ENCODE results near the gene BAZ2B.

BAZ2B gene

GRCh38 chr2:159286709-159287441 is 329.5 kb downstream of the BAZ2B start:
- no peaks in the 10 kb centered on the region for H3K27me3 ChIP-seq (ENCODE audit: control insufficient read depth in 5 of 5, insufficient read depth in 4 of 5, low read length in 5 of 5)
- no peaks in the 10 kb centered on the region for H3K9me3 ChIP-seq (ENCODE audit: control insufficient read depth in 5 of 5, low read length in 5 of 5)
- H3K4me1 ChIP-seq (ENCODE audit: control insufficient read depth in 5 of 5, insufficient read depth in 5 of 5, low read length in 5 of 5): peaks cover 5 to 27% (median 26%) of the 10 kb centered on the region in 5 donors
- peak overlapping the region; percentile 88 for H3K27ac ChIP-seq (ENCODE audit: low read depth, low read length)
- H3K9ac ChIP-seq (ENCODE audit: low read length in 5 of 5): peak overlapping the region; percentile 73 to 93 (median 83)
- peaks cover 0 to 5% (median 2%) of the 10 kb centered on the region in 5 donors for H3K36me3 ChIP-seq (ENCODE audit: control insufficient read depth in 5 of 5, insufficient read depth in 5 of 5, low read length in 5 of 5)
- H3K4me3 ChIP-seq (ENCODE audit: low read depth in 1 of 5, low read length in 5 of 5): peak overlapping the region; percentile 73 to 94 (median 91)

GRCh38 chr2:159285929-159286708 is 330.2 kb downstream of the BAZ2B start, which contains the start of gene WDSUB1:
Gene WDSUB1 (minus strand): TSS chr2:159286703. CDS start chr2:159283069, 3,634 bp downstream.
- H3K4me1 ChIP-seq (ENCODE audit: control insufficient read depth in 5 of 5, insufficient read depth in 5 of 5, low read length in 5 of 5): peaks cover 5 to 27% (median 26%) of the 10 kb centered on the region in 5 donors
- H3K27ac ChIP-seq (ENCODE audit: low read depth, low read length): peak within 1 kb of the TSS; percentile 88
- H3K27me3 ChIP-seq (ENCODE audit: control insufficient read depth in 5 of 5, insufficient read depth in 4 of 5, low read length in 5 of 5): no peaks in the 10 kb centered on the region
- H3K9me3 ChIP-seq (ENCODE audit: control insufficient read depth in 5 of 5, low read length in 5 of 5): no peaks in the 10 kb centered on the region
- H3K36me3 ChIP-seq (ENCODE audit: control insufficient read depth in 5 of 5, insufficient read depth in 5 of 5, low read length in 5 of 5): peaks cover 2 to 10% (median 5%) of the 10 kb centered on the region in 5 donors
- peak within 1 kb of the TSS; percentile 73 to 94 (median 91) for H3K4me3 ChIP-seq (ENCODE audit: low read depth in 1 of 5, low read length in 5 of 5)
- H3K9ac ChIP-seq (ENCODE audit: low read length in 5 of 5): peak within 1 kb of the TSS; percentile 76 to 93 (median 83)

GRCh38 chr2:159285433-159285832 is 330.9 kb downstream of the BAZ2B start:
- H3K4me1 ChIP-seq (ENCODE audit: control insufficient read depth in 5 of 5, insufficient read depth in 5 of 5, low read length in 5 of 5): peaks cover 5 to 22% (median 20%) of the 10 kb centered on the region in 5 donors
- no peaks in the 10 kb centered on the region for H3K9me3 ChIP-seq (ENCODE audit: control insufficient read depth in 5 of 5, low read length in 5 of 5)
- peaks cover 3 to 13% (median 8%) of the 10 kb centered on the region in 5 donors for H3K36me3 ChIP-seq (ENCODE audit: control insufficient read depth in 5 of 5, insufficient read depth in 5 of 5, low read length in 5 of 5)
- peak overlapping the region in 4 of 5 donors; percentile 76 to 93 (median 85) for H3K9ac ChIP-seq (ENCODE audit: low read length in 5 of 5)
- peak overlapping the region; percentile 73 to 91 (median 80) for H3K4me3 ChIP-seq (ENCODE audit: low read depth in 1 of 5, low read length in 5 of 5)
- peak overlapping the region; percentile 88 for H3K27ac ChIP-seq (ENCODE audit: low read depth, low read length)
- H3K27me3 ChIP-seq (ENCODE audit: control insufficient read depth in 5 of 5, insufficient read depth in 4 of 5, low read length in 5 of 5): no peaks in the 10 kb centered on the region

GRCh38 chr2:159283529-159283928 is 332.8 kb downstream of the BAZ2B start:
- H3K27me3 ChIP-seq (ENCODE audit: control insufficient read depth in 5 of 5, insufficient read depth in 4 of 5, low read length in 5 of 5): no peaks in the 10 kb centered on the region
- H3K4me1 ChIP-seq (ENCODE audit: control insufficient read depth in 5 of 5, insufficient read depth in 5 of 5, low read length in 5 of 5): peaks cover 5 to 19% (median 17%) of the 10 kb centered on the region in 5 donors
- peaks cover 3 to 14% (median 11%) of the 10 kb centered on the region in 5 donors for H3K36me3 ChIP-seq (ENCODE audit: control insufficient read depth in 5 of 5, insufficient read depth in 5 of 5, low read length in 5 of 5)
- no peak overlapping the region for H3K27ac ChIP-seq (ENCODE audit: low read depth, low read length)
- H3K9me3 ChIP-seq (ENCODE audit: control insufficient read depth in 5 of 5, low read length in 5 of 5): no peaks in the 10 kb centered on the region
- H3K9ac ChIP-seq (ENCODE audit: low read length in 5 of 5): no peak overlapping the region
- no peak overlapping the region for H3K4me3 ChIP-seq (ENCODE audit: low read depth in 1 of 5, low read length in 5 of 5)

- Histone ChIP-seq H3K9ac (ENCODE audit: low read length in 5 of 5) (no peak overlapping the region), H3K27me3 (ENCODE audit: control insufficient read depth in 5 of 5, insufficient read depth in 4 of 5, low read length in 5 of 5) (no peaks in the 10 kb centered on the region), H3K27ac (ENCODE audit: low read depth, low read length) (no peak overlapping the region), H3K4me3 (ENCODE audit: low read depth in 1 of 5, low read length in 5 of 5) (no peak overlapping the region), H3K4me1 (ENCODE audit: control insufficient read depth in 5 of 5, insufficient read depth in 5 of 5, low read length in 5 of 5) (peaks cover 5 to 12% (median 9%) of the 10 kb centered on the region in 5 donors), H3K36me3 (ENCODE audit: control insufficient read depth in 5 of 5, insufficient read depth in 5 of 5, low read length in 5 of 5) (peaks cover 3 to 15% (median 13%) of the 10 kb centered on the region in 5 donors), H3K9me3 (ENCODE audit: control insufficient read depth in 5 of 5, low read length in 5 of 5) (no peaks in the 10 kb centered on the region)
Measured at GRCh38 chr2:159281002-159281401, 335.3 kb downstream of the BAZ2B start.

GRCh38 chr2:159279700-159280099 is 336.6 kb downstream of the BAZ2B start:
- no peaks in the 10 kb centered on the region for H3K27me3 ChIP-seq (ENCODE audit: control insufficient read depth in 5 of 5, insufficient read depth in 4 of 5, low read length in 5 of 5)
- H3K36me3 ChIP-seq (ENCODE audit: control insufficient read depth in 5 of 5, insufficient read depth in 5 of 5, low read length in 5 of 5): peaks cover 4 to 15% (median 13%) of the 10 kb centered on the region in 5 donors
- H3K9ac ChIP-seq (ENCODE audit: low read length in 5 of 5): no peak overlapping the region
- no peak overlapping the region for H3K27ac ChIP-seq (ENCODE audit: low read depth, low read length)
- H3K4me3 ChIP-seq (ENCODE audit: low read depth in 1 of 5, low read length in 5 of 5): no peak overlapping the region
- peaks cover 0 to 1% (median 0%) of the 10 kb centered on the region in 5 donors for H3K4me1 ChIP-seq (ENCODE audit: control insufficient read depth in 5 of 5, insufficient read depth in 5 of 5, low read length in 5 of 5)
- no peaks in the 10 kb centered on the region for H3K9me3 ChIP-seq (ENCODE audit: control insufficient read depth in 5 of 5, low read length in 5 of 5)

- H3K36me3 ChIP-seq (ENCODE audit: control insufficient read depth in 5 of 5, insufficient read depth in 5 of 5, low read length in 5 of 5): peaks cover 7 to 17% (median 11%) of the 10 kb centered on the region in 5 donors
- H3K27me3 ChIP-seq (ENCODE audit: control insufficient read depth in 5 of 5, insufficient read depth in 4 of 5, low read length in 5 of 5): no peaks in the 10 kb centered on the region
- H3K4me1 ChIP-seq (ENCODE audit: control insufficient read depth in 5 of 5, insufficient read depth in 5 of 5, low read length in 5 of 5): no peaks in the 10 kb centered on the region
- H3K9ac ChIP-seq (ENCODE audit: low read length in 5 of 5): no peak overlapping the region
- H3K4me3 ChIP-seq (ENCODE audit: low read depth in 1 of 5, low read length in 5 of 5): no peak overlapping the region
- no peak overlapping the region for H3K27ac ChIP-seq (ENCODE audit: low read depth, low read length)
- H3K9me3 ChIP-seq (ENCODE audit: control insufficient read depth in 5 of 5, low read length in 5 of 5): no peaks in the 10 kb centered on the region
Measured at GRCh38 chr2:159275111-159275510, 341.2 kb downstream of the BAZ2B start.

- no peaks in the 10 kb centered on the region for H3K27me3 ChIP-seq (ENCODE audit: control insufficient read depth in 5 of 5, insufficient read depth in 4 of 5, low read length in 5 of 5)
- H3K9me3 ChIP-seq (ENCODE audit: control insufficient read depth in 5 of 5, low read length in 5 of 5): no peaks in the 10 kb centered on the region
- no peak overlapping the region for H3K4me3 ChIP-seq (ENCODE audit: low read depth in 1 of 5, low read length in 5 of 5)
- H3K4me1 ChIP-seq (ENCODE audit: control insufficient read depth in 5 of 5, insufficient read depth in 5 of 5, low read length in 5 of 5): peaks cover 0 to 6% (median 0%) of the 10 kb centered on the region in 5 donors
- no peak overlapping the region for H3K9ac ChIP-seq (ENCODE audit: low read length in 5 of 5)
- H3K27ac ChIP-seq (ENCODE audit: low read depth, low read length): no peak overlapping the region
- peaks cover 7 to 8% (median 8%) of the 10 kb centered on the region in 5 donors for H3K36me3 ChIP-seq (ENCODE audit: control insufficient read depth in 5 of 5, insufficient read depth in 5 of 5, low read length in 5 of 5)
Measured at GRCh38 chr2:159272156-159272555, 344.2 kb downstream of the BAZ2B start.

GRCh38 chr2:159270744-159271379 is 345.5 kb downstream of the BAZ2B start:
- Histone ChIP-seq H3K9me3 (ENCODE audit: control insufficient read depth in 5 of 5, low read length in 5 of 5) (no peaks in the 10 kb centered on the region), H3K4me1 (ENCODE audit: control insufficient read depth in 5 of 5, insufficient read depth in 5 of 5, low read length in 5 of 5) (peaks cover 0 to 6% (median 0%) of the 10 kb centered on the region in 5 donors), H3K9ac (ENCODE audit: low read length in 5 of 5) (no peak overlapping the region), H3K27me3 (ENCODE audit: control insufficient read depth in 5 of 5, insufficient read depth in 4 of 5, low read length in 5 of 5) (no peaks in the 10 kb centered on the region), H3K27ac (ENCODE audit: low read depth, low read length) (no peak overlapping the region), H3K36me3 (ENCODE audit: control insufficient read depth in 5 of 5, insufficient read depth in 5 of 5, low read length in 5 of 5) (peaks cover 7 to 8% (median 8%) of the 10 kb centered on the region in 5 donors), H3K4me3 (ENCODE audit: low read depth in 1 of 5, low read length in 5 of 5) (no peak overlapping the region)

All from subcutaneous abdominal adipose tissue (tissue), 5 donors.